H1 (cell line): ENCODE results near the gene MTF1. TPM values are rescaled to one million over a fixed set of nuclear protein-coding genes. Genes with fewer than 3 reads are reported as not detected.

Experiments
- CTCF ChIA-PET: fragments of 300-600 bp; sonication (Branson Sonifier 250); formaldehyde crosslinking; loops from one replicate; lab custom pipeline; 2021; ENCODE audit not compliant: partially characterized antibody; lab: Charles Lee
- POLR2A ChIA-PET: fragments of 300-600 bp; sonication (Branson Sonifier 250); formaldehyde crosslinking; loops from one replicate; lab custom pipeline; 2021; ENCODE audit warnings: inconsistent platforms; ENCODE audit not compliant: partially characterized antibody; lab: Charles Lee
- DNase-seq, 2 experiments: peaks; one replicate each; pipeline versions ENCODE4 v3.0.0 to v3.0.0-alpha.2; 2010 to 2022; ENCODE audit warnings: low spot score in 2 of 2, low read depth in 1 of 2, mixed read lengths in 1 of 2
- FAIRE-seq: peaks from 2 replicates; lab custom pipeline; 2011; peaks lifted over from hg19 to GRCh38; lab: Jason Lieb, UNC
- H2AFZ ChIP-seq: 2 replicates; pipeline ENCODE4 v1.8.1; 2012; ENCODE audit warnings: low read length, inconsistent platforms
- H2AK5ac ChIP-seq: 2 replicates; pipeline ENCODE4 v1.6.1; 2013; ENCODE audit warnings: low read depth, low read length
- H2BK120ac ChIP-seq: replicated peaks from 2 replicates; pipeline ENCODE3; 2013; ENCODE audit warnings: low read depth, low read length, inconsistent platforms
- H2BK12ac ChIP-seq: 2 replicates; pipeline ENCODE4 v1.6.1; 2013; ENCODE audit warnings: low read depth, low read length
- H2BK15ac ChIP-seq: 2 replicates; pipeline ENCODE4 v1.6.1; 2013; ENCODE audit warnings: low read length
- H2BK20ac ChIP-seq: 2 replicates; pipeline ENCODE4 v1.6.1; 2013; ENCODE audit warnings: low read length
- H2BK5ac ChIP-seq: 2 replicates; pipeline ENCODE4 v1.6.1; 2013; ENCODE audit warnings: low read depth, low read length
- H3K14ac ChIP-seq: 2 replicates; pipeline ENCODE4 v1.6.1; 2013; ENCODE audit warnings: inconsistent platforms; ENCODE audit not compliant: insufficient read length
- H3K18ac ChIP-seq: 2 replicates; pipeline ENCODE4 v1.6.1; 2013; ENCODE audit warnings: low read length; ENCODE audit errors: extremely low read depth
- H3K23ac ChIP-seq: 2 replicates; pipeline ENCODE4 v1.6.1; 2013; ENCODE audit warnings: inconsistent platforms; ENCODE audit not compliant: insufficient read length
- H3K23me2 ChIP-seq: 2 replicates; pipeline ENCODE4 v1.6.1; 2013; ENCODE audit warnings: low read depth, low read length
- H3K27ac ChIP-seq: 2 replicates; pipeline ENCODE4 v1.6.1; 2011; ENCODE audit warnings: low read depth, low read length, inconsistent platforms
- H3K27me3 ChIP-seq, 4 experiments: replicated peaks in 1 of 4; 1 replicate in 1 of 4; 2 replicates in 3 of 4; pipeline versions ENCODE4 v1.6.1 to v1.8.1; 2011 to 2013; ENCODE audit warnings: low read length in 3 of 4, mild to moderate bottlenecking in 3 of 4, inconsistent platforms in 2 of 4, mixed read lengths in 2 of 4, moderate library complexity in 1 of 4; ENCODE audit not compliant: control insufficient read depth in 3 of 4, insufficient read depth in 3 of 4; ENCODE audit errors: extremely low read depth in 1 of 4
- H3K36me3 ChIP-seq, 4 experiments: 2 replicates each; pipeline versions ENCODE4 v1.6.1 to v1.8.1; 2011 to 2013; ENCODE audit warnings: mild to moderate bottlenecking in 4 of 4, low read length in 3 of 4, moderate library complexity in 2 of 4, control low read depth in 1 of 4, inconsistent platforms in 1 of 4; ENCODE audit not compliant: insufficient read depth in 4 of 4, control insufficient read depth in 2 of 4
- H3K4ac ChIP-seq: replicated peaks from 2 replicates; pipeline ENCODE3; 2013; ENCODE audit warnings: low read length, low read depth, mixed read lengths, inconsistent platforms; ENCODE audit not compliant: insufficient read length
- H3K4me1 ChIP-seq, 4 experiments: replicated peaks in 1 of 4; 1 replicate in 1 of 4; 2 replicates in 3 of 4; pipeline versions ENCODE4 v1.6.1 to v1.8.1; 2011 to 2013; ENCODE audit warnings: low read length in 3 of 4, inconsistent platforms in 2 of 4, mixed read lengths in 1 of 4; ENCODE audit not compliant: insufficient read depth in 4 of 4, control insufficient read depth in 3 of 4
- H3K4me2 ChIP-seq, 2 experiments: 2 replicates each; pipeline versions ENCODE4 v1.6.1 to v1.8.1; 2011 to 2013; ENCODE audit warnings: low read depth in 2 of 2, low read length in 2 of 2, control low read depth in 1 of 2, inconsistent platforms in 1 of 2, mild to moderate bottlenecking in 1 of 2; ENCODE audit not compliant: insufficient read depth in 1 of 2
- H3K4me3 ChIP-seq, 4 experiments: fragments of 200-600, 300-600 bp in 1 of 4; sonication (generic), shearing (Covaris generic), sonication (Bioruptor Twin) in 1 of 4; 2 replicates each; pipeline versions ENCODE4 v1.5.1 to v1.8.1; 2011 to 2016; ENCODE audit warnings: low read length in 4 of 4, low read depth in 3 of 4, control low read depth in 2 of 4, inconsistent platforms in 2 of 4, mild to moderate bottlenecking in 2 of 4, mixed read lengths in 1 of 4, moderate library complexity in 1 of 4; ENCODE audit not compliant: insufficient read depth in 2 of 4; ENCODE audit errors: extremely low read depth in 1 of 4
- H3K56ac ChIP-seq: replicated peaks from 2 replicates; pipeline ENCODE3; 2013; ENCODE audit warnings: low read depth, mild to moderate bottlenecking, mixed read lengths, low read length, inconsistent platforms; ENCODE audit not compliant: insufficient read length
- H3K79me1 ChIP-seq: 2 replicates; pipeline ENCODE4 v1.6.1; 2013; ENCODE audit warnings: low read depth, low read length, control low read depth
- H3K79me2 ChIP-seq, 2 experiments: 2 replicates each; pipeline versions ENCODE4 v1.6.1 to v1.8.1; 2012 to 2013; ENCODE audit warnings: low read length in 2 of 2, mild to moderate bottlenecking in 2 of 2, inconsistent platforms in 1 of 2; ENCODE audit not compliant: insufficient read depth in 2 of 2, control insufficient read depth in 1 of 2
- H3K9ac ChIP-seq, 4 experiments: replicated peaks in 1 of 4; 1 replicate in 1 of 4; 2 replicates in 3 of 4; pipeline versions ENCODE4 v1.6.1 to v1.8.1; 2011 to 2013; ENCODE audit warnings: low read depth in 3 of 4, low read length in 3 of 4, control low read depth in 2 of 4, mild to moderate bottlenecking in 2 of 4, moderate library complexity in 2 of 4, inconsistent platforms in 1 of 4; ENCODE audit errors: extremely low read depth in 1 of 4
- H3K9me3 ChIP-seq, 2 experiments: 2 replicates each; pipeline versions ENCODE4 v1.6.1 to v1.8.1; 2012 to 2013; ENCODE audit warnings: mild to moderate bottlenecking in 2 of 2, moderate library complexity in 2 of 2, control low read depth in 1 of 2, inconsistent platforms in 1 of 2, low read depth in 1 of 2, low read length in 1 of 2, mixed read lengths in 1 of 2; ENCODE audit not compliant: insufficient read depth in 2 of 2
- H4K20me1 ChIP-seq, 2 experiments: replicated peaks in 1 of 2; 2 replicates each; pipeline versions ENCODE3 to v1.8.1; 2011 to 2013; ENCODE audit warnings: inconsistent platforms in 2 of 2, low read length in 2 of 2, mild to moderate bottlenecking in 1 of 2; ENCODE audit not compliant: insufficient read depth in 2 of 2, control insufficient read depth in 1 of 2
- H4K5ac ChIP-seq: 2 replicates; pipeline ENCODE4 v1.6.1; 2013; ENCODE audit warnings: low read length, low read depth, mixed read lengths, inconsistent platforms; ENCODE audit not compliant: insufficient read length
- H4K8ac ChIP-seq: 2 replicates; pipeline ENCODE4 v1.8.0; 2013; ENCODE audit warnings: mild to moderate bottlenecking, moderate library complexity, low read length, inconsistent platforms; ENCODE audit not compliant: insufficient read depth; ENCODE audit errors: extremely low read depth
- H4K91ac ChIP-seq: replicated peaks from 2 replicates; pipeline ENCODE3; 2013; ENCODE audit warnings: low read length, mixed read lengths, inconsistent platforms; ENCODE audit not compliant: insufficient read length
- ATF2 ChIP-seq: IDR thresholded peaks from 2 replicates; pipeline ENCODE4 v1.6.1; 2012; ENCODE audit warnings: low read length, inconsistent platforms
- CEBPB ChIP-seq: IDR thresholded peaks from 2 replicates; pipeline ENCODE4 v1.6.1; 2012; ENCODE audit warnings: low read depth, low read length
- HDAC2 ChIP-seq, 2 experiments: fragments of 300-600 bp in 1 of 2; sonication (generic) in 1 of 2; IDR thresholded peaks; 2 replicates each; pipeline ENCODE4 v1.6.1; 2011 to 2012; ENCODE audit warnings: low read depth in 2 of 2, low read length in 2 of 2, mild to moderate bottlenecking in 2 of 2, moderate library complexity in 2 of 2, borderline replicate concordance in 1 of 2, inconsistent platforms in 1 of 2
- POLR2A ChIP-seq, 2 experiments: IDR thresholded peaks; 1 replicate in 1 of 2; 2 replicates in 1 of 2; pipeline ENCODE4 v1.6.1; 2011; ENCODE audit warnings: low read depth in 2 of 2, low read length in 2 of 2, mild to moderate bottlenecking in 2 of 2; ENCODE audit errors: control extremely low read depth in 1 of 2
- RAD21 ChIP-seq, 2 experiments: IDR thresholded peaks in 1 of 2; conservative IDR thresholded peaks in 1 of 2; 2 replicates each; pipeline ENCODE4 v1.6.1; 2011; ENCODE audit warnings: low read depth in 2 of 2, low read length in 2 of 2, improper control_type of control experiment in 1 of 2, inconsistent platforms in 1 of 2, mild to moderate bottlenecking in 1 of 2, moderate library complexity in 1 of 2
- SP4 ChIP-seq: IDR thresholded peaks from 2 replicates; pipeline ENCODE4 v1.6.1; 2012; ENCODE audit warnings: low read length, inconsistent platforms
- WGBS, 2 experiments: shearing (Covaris generic) in 1 of 2; methylation state at CpG; one replicate each; pipeline versions ENCODE4 v1.1.6 to v1.1.7; 2013 to 2015; ENCODE audit warnings: low lambda C conversion rate in 2 of 2, mixed read lengths in 2 of 2, inconsistent platforms in 1 of 2, low coverage in 1 of 2, missing lambda C conversion rate in 1 of 2; ENCODE audit not compliant: insufficient replicate concordance in 2 of 2, insufficient coverage in 1 of 2, insufficient read length in 1 of 2; ENCODE audit errors: extremely low coverage in 1 of 2, missing lambda C conversion rate in 1 of 2; 5-methylcytosine and 5-hydroxymethylcytosine counted together
- polyA plus RNA-seq, 7 experiments: library from polyadenylated mRNA; depleted of rRNA in 3 of 7; stranded (reverse) in 5 of 7; unstranded in 2 of 7; fragments of >200 nt in 5 of 7; fragments of 200-250 nt in 2 of 7; gene quantifications; 1 replicate in 5 of 7; 2 replicates in 1 of 7; 4 replicates in 1 of 7; pipeline versions ENCODE4 v1.2.1 to v1.2.3, GENCODE V29; 2011 to 2013; ENCODE audit warnings: missing spikeins in 2 of 7, mixed read lengths in 2 of 7
- total RNA-seq: library from RNA; stranded (reverse); fragmentation: NEBNext Ultra II Directional; extraction: Animal tissue kit (Norgen Biotek cat#: 25700); gene quantifications from 2 replicates; pipeline ENCODE4 v1.2.1, GENCODE V29; 2021

MTF1 gene
- total and polyA plus RNA-seq, 2 of the 8 experiments (the other 6 are each of a cell fraction or from before 2014, with no cell fraction given) = 4.0 to 15.5 TPM

GRCh38 chr1:37902983-37903382 lies 43.6 kb upstream of the MTF1 start:
- no peak overlapping the region for H2BK120ac ChIP-seq
- DNase-seq (no peak), FAIRE-seq (no peak)
- H3K23me2 ChIP-seq = no peaks in the 10 kb centered on the region
- POLR2A ChIA-PET = no interaction called here
- no peak overlapping the region for H2AFZ ChIP-seq
- no peak overlapping the region for H3K18ac ChIP-seq
- H3K4me2 ChIP-seq = no peak overlapping the region
- H3K4me3 ChIP-seq = no peak overlapping the region
- no peaks in the 10 kb centered on the region for H4K20me1 ChIP-seq
- no peak overlapping the region for H4K91ac ChIP-seq
- H3K4ac ChIP-seq = no peak overlapping the region
- CTCF ChIA-PET = interaction anchor here (0.5 to 1.9 kb wide), 3 partner anchors 33 to 108 kb away, joined by 3 to 5 read pairs (median 3); no protein-coding TSS in a partner anchor
- no peak overlapping the region for H2BK5ac ChIP-seq
- no peak overlapping the region for H3K27ac ChIP-seq
- no peaks in the 10 kb centered on the region for H3K4me1 ChIP-seq
- H2BK12ac ChIP-seq = no peak overlapping the region
- no peak overlapping the region for H4K5ac ChIP-seq
- no peak overlapping the region for H3K56ac ChIP-seq
- H3K27me3 ChIP-seq = no peaks in the 10 kb centered on the region
- H3K79me1 ChIP-seq = no peaks in the 10 kb centered on the region
- no peak overlapping the region for H2AK5ac ChIP-seq
- peaks cover 0 to 3% (median 0%) of the 10 kb centered on the region in 4 experiments; a peak in 2 of 8 replicates for H3K36me3 ChIP-seq
- H3K14ac ChIP-seq = no peak overlapping the region
- 96% methylated on average over 5 of the region's 5 CpGs; no CpG with 5 or more reads in 1 of the 2 experiments for WGBS, 2 experiments
- peaks cover 11 to 14% of the 10 kb centered on the region in 2 experiments for H3K9me3 ChIP-seq
- H4K8ac ChIP-seq = no peak overlapping the region
- H2BK20ac ChIP-seq = no peak overlapping the region
- H3K9ac ChIP-seq = no peak overlapping the region
- no peak overlapping the region for H3K23ac ChIP-seq
- H3K79me2 ChIP-seq = no peaks in the 10 kb centered on the region
- no peak overlapping the region for H2BK15ac ChIP-seq
- TF ChIP-seq POLR2A (IDR thresholded peaks at IDR 0.05; ENCODE audit: control extremely low read depth in 1 of 2, low read depth in 2 of 2, low read length in 2 of 2) = no peak
- no peak for TF ChIP-seq SP4
- no peak for TF ChIP-seq CEBPB
- no peak for TF ChIP-seq HDAC2 (IDR thresholded peaks at IDR 0.05; ENCODE audit: borderline replicate concordance in 1 of 2, low read depth in 2 of 2, low read length in 2 of 2)
- no peak for TF ChIP-seq ATF2
- TF ChIP-seq RAD21 (IDR thresholded peaks at IDR 0.05 in 1 of 2, conservative IDR thresholded peaks at IDR 0.05 in 1 of 2; ENCODE audit: low read depth in 2 of 2, low read length in 2 of 2) = no peak
